Mucosa of descending colon (tissue), 3 donors: Measurements from ENCODE around the gene EIF4E3. TPM values are rescaled to one million over a fixed set of nuclear protein-coding genes. Genes with fewer than 3 reads are reported as not detected.

Source experiments
- ATAC-seq: fragments of 200-7000 bp; cut with Tn5 transposase; one replicate; pipeline ENCODE4 v1.9.1; 2020; ENCODE audit warnings: mild to moderate bottlenecking, moderate library complexity
- DNase-seq, 3 donors: peaks; one replicate each; pipeline ENCODE4 v3.0.0-alpha.2; 2020
- H3K36me3 ChIP-seq: fragments of 200-600 bp; one replicate; pipeline ENCODE4 v1.8.0; 2021; ENCODE audit warnings: low read depth, mild to moderate bottlenecking
- H3K4me1 ChIP-seq: fragments of 200-600 bp; one replicate; pipeline ENCODE4 v1.8.0; 2021; ENCODE audit warnings: low read depth, mild to moderate bottlenecking
- H3K4me3 ChIP-seq: fragments of 200-600 bp; one replicate; pipeline ENCODE4 v1.8.0; 2021; ENCODE audit warnings: mild to moderate bottlenecking
- H3K9me3 ChIP-seq: fragments of 200-600 bp; one replicate; pipeline ENCODE4 v1.8.0; 2021; ENCODE audit warnings: mild to moderate bottlenecking
- intact Hi-C, 2 donors: fragments of 100-400 bp; cut with DNase I in 1 of 2; cut with micrococcal nuclease in 1 of 2; formaldehyde crosslinking; loops; one replicate each; pipeline versions ENCODE4 v1.11.0 to v1.11.1; 2022; cut with DNase I, micrococcal nuclease
- total RNA-seq, 3 donors: library from RNA; stranded (reverse); fragmentation: NEBNext Ultra II Directional in 2 of 3; extraction: Animal tissue kit (Norgen Biotek cat#: 25700) in 2 of 3; gene quantifications; one replicate each; pipeline versions ENCODE4 v1.2.1 to v1.2.4, GENCODE V29; 2021 to 2023
- TF ChIP-seq, protein P1 (sequence below): fragments of 200-600 bp; IDR thresholded peaks from one replicate; pipeline ENCODE4 v1.8.0; 2022; ENCODE audit warnings: antibody characterized with exemption, mild to moderate bottlenecking
- donor health status: DM: no; HTN: no; CAD: no; lungs with moderate emphysema.
- donor health status: DM: no; HTN: no; CAD: no.
- donor health status: DM: no; HTN: yes; CAD: no.

The EIF4E3 gene
- total RNA-seq, 3 donors from 2014 or later, result 40.6 to 57.1 (median 48.4) TPM

DNA sequence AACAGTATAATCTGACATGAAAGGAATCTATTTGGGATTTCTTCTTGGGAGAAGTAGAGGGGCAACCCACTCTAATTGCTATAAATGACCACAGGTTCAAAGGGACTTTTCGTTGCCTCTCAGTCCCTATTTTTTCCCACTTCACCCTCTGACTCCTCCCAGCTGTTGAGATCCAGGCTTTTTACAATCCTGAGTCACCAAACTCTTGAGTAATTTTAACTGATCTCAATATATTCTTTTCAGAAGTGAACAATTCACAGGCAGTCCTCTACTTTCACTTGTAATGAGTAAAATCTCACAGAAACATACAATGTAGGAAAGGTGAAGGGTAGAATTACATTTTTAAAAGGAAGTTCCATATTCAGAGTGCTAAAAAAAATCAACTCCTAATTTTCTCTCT, 44.6 kb downstream of the EIF4E3 start:
- intact Hi-C loops, result no loop called here
- peak in 1 of 3 donors; percentile 38 for DNase-seq
- TF ChIP-seq, protein P1, sequence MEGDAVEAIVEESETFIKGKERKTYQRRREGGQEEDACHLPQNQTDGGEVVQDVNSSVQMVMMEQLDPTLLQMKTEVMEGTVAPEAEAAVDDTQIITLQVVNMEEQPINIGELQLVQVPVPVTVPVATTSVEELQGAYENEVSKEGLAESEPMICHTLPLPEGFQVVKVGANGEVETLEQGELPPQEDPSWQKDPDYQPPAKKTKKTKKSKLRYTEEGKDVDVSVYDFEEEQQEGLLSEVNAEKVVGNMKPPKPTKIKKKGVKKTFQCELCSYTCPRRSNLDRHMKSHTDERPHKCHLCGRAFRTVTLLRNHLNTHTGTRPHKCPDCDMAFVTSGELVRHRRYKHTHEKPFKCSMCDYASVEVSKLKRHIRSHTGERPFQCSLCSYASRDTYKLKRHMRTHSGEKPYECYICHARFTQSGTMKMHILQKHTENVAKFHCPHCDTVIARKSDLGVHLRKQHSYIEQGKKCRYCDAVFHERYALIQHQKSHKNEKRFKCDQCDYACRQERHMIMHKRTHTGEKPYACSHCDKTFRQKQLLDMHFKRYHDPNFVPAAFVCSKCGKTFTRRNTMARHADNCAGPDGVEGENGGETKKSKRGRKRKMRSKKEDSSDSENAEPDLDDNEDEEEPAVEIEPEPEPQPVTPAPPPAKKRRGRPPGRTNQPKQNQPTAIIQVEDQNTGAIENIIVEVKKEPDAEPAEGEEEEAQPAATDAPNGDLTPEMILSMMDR, result no peak
- ATAC-seq, result peak; percentile 85
- H3K36me3 ChIP-seq, result no peaks in the 10 kb centered on the region
- H3K9me3 ChIP-seq, result no peaks in the 10 kb centered on the region
- H3K4me1 ChIP-seq, result peaks cover 13% of the 10 kb centered on the region
- no peak overlapping the region for H3K4me3 ChIP-seq

DNA sequence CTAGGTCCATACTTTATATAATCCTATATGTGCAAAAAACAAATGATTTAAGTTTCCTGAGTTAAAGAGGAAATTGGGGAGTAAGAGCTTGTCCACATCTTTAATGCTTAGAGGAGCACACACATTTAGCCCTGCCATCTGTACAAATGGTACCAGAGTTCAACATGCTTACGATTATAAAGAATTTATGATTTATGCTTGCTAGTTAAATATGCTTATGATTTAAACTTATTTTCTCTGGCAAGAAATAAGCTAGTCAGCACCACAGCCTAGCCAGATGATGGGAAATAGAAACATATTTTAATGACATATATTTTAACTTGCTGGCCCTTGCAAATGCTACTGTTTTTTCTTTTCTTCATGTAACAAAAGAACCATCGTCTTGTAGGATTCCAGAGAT, 48.3 kb downstream of the EIF4E3 start:
- H3K9me3 ChIP-seq, result no peaks in the 10 kb centered on the region
- intact Hi-C loops, result no loop called here
- ATAC-seq (no peak), DNase-seq (no peak)
- TF ChIP-seq, protein P1, result no peak
- no peaks in the 10 kb centered on the region for H3K4me1 ChIP-seq
- H3K4me3 ChIP-seq, result no peak overlapping the region
- no peaks in the 10 kb centered on the region for H3K36me3 ChIP-seq

DNA sequence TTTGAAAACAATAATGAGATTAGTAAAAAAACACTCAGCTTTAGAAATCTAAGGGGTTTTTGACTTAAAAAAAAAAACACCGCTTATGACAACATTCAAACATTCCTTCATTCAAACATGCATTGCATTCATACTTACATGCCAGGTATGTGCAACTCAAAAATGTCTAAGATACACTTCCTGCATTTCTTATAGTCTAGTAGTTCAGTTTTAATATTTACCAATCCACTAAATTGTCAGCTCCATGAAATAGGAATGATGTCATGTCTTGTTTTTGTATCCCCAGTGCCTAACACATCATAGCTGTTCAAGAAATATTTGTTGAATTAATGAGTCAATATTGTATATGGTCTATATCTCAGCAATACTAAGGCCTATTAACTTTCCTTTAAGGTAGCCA, 51.7 kb downstream of the EIF4E3 start:
- H3K4me1 ChIP-seq, result no peaks in the 10 kb centered on the region
- no peaks in the 10 kb centered on the region for H3K36me3 ChIP-seq
- no peaks in the 10 kb centered on the region for H3K9me3 ChIP-seq
- intact Hi-C loops, result no loop called here
- DNase-seq, result no peak
- TF ChIP-seq, protein P1, result no peak
- H3K4me3 ChIP-seq, result no peak overlapping the region
- ATAC-seq, result no peak

DNA sequence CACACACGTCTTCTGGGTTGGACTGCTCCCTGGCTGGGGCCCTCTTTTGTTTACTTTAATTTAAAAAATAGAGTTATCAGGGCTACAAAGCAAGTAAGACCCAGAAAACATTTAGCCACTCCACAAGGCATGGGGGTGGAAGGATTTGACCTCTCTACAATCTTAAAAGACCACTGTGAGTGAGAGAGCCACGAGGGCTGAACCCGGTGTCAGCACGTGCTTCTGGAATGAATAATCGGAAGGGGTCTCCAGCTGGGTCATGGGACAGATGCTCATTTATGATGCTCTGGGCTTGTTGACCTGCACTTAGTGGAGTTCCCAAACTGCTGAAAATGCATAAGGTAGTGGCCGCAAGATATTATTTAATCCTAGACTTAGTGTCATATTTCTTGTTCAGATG, 52.4 kb downstream of the EIF4E3 start:
- H3K4me1 ChIP-seq, result no peaks in the 10 kb centered on the region
- intact Hi-C loops, result no loop called here
- no peak overlapping the region for H3K4me3 ChIP-seq
- DNase-seq, result no peak
- TF ChIP-seq, protein P1, result no peak
- ATAC-seq, result no peak
- H3K36me3 ChIP-seq, result no peaks in the 10 kb centered on the region
- no peaks in the 10 kb centered on the region for H3K9me3 ChIP-seq

DNA sequence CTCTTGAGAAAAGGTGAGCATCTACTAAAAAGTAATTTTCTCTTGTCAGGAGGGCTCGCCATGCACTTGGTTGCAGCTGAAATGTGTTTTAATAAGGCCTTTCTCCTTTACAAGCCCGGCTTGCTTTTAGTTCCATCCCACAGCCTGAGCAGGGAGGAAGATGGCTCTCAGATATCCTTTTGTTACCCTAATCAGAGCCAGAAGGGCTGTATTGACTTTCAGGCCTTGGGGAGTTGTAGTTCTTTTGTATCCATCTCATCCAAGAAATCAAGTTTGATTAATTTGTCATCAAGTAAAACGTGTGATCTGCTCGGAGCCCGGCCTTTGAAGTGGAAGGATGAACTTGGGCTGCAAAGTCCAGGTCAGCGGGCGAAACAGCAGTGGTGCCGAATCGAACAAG, 52.9 kb downstream of the EIF4E3 start:
- DNase-seq (no peak), ATAC-seq (no peak)
- intact Hi-C loops, result no loop called here
- TF ChIP-seq, protein P1, result no peak
- H3K9me3 ChIP-seq, result no peaks in the 10 kb centered on the region
- no peak overlapping the region for H3K4me3 ChIP-seq
- no peaks in the 10 kb centered on the region for H3K36me3 ChIP-seq
- H3K4me1 ChIP-seq, result no peaks in the 10 kb centered on the region

DNA sequence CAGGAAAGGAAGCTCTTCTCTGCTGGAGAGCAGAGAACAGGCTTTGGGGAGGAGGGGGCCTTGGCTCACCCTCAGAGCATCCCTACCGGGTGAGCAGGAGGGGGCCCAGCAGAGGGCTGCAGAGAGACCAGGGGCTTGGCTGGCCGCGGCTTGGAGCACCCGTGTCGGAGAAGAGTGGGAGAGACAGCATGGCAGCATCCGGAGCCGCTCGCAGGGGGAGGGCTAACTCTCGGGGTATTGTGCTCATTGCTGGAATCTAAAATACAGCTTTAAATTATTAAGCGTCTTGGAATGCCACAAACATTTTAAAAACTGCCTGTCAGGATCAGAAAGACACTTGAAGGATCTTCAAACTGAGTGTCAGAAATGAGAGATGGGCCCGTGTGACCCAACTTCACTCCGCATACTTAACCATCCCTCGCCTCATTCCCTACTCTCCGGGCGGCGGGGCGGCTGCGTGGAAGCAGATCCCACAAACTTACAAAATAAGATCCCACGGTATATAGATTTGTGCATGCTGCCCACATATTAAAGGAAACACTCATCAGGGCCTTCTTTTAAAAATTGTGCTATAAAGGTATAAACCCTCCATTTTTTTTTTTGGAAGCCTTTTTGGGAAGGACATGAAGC, 53.9 kb downstream of the EIF4E3 start:
- DNase-seq (no peak), ATAC-seq (no peak)
- Histone ChIP-seq H3K4me1 (no peaks in the 10 kb centered on the region), H3K36me3 (no peaks in the 10 kb centered on the region), H3K4me3 (no peak overlapping the region), H3K9me3 (no peaks in the 10 kb centered on the region)
- TF ChIP-seq, protein P1, result no peak
- intact Hi-C loops, result no loop called here
